Esophagus muscularis mucosa (tissue), 3 donors: ENCODE data around the gene XRCC4.

Experiments used
- CTCF ChIP-seq, 3 experiments: fragments of 200-600 bp in 2 of 3; fragments of 450-650 bp in 1 of 3; sonication (generic) in 2 of 3; IDR thresholded peaks; one replicate each; pipeline ENCODE4 v1.5.1; 2017 to 2019; ENCODE audit warnings: antibody characterized with exemption in 3 of 3, mild to moderate bottlenecking in 2 of 3, moderate library complexity in 1 of 3
- POLR2AphosphoS5 ChIP-seq, 2 donors: sonication (generic); formaldehyde crosslinking; IDR thresholded peaks; one replicate each; pipeline ENCODE4 v1.6.1; 2017; ENCODE audit warnings: antibody characterized with exemption in 2 of 2

- TF ChIP-seq CTCF (IDR thresholded peaks at IDR 0.05), result no peak
- no peak for TF ChIP-seq POLR2AphosphoS5 (IDR thresholded peaks at IDR 0.05)
Observed at GRCh38 chr5:83246071-83246470, 168.7 kb downstream of the XRCC4 start.
